HG02852 (cell line): Measurements from ENCODE around the gene RIC8B.

Experiments
- ATAC-seq: cut with Tn5 transposase; IDR thresholded peaks from one replicate; pipeline ENCODE4 v1.9.1; 2021; ENCODE audit warnings: mild to moderate bottlenecking, moderate library complexity; ENCODE audit not compliant: unreplicated experiment

RIC8B gene

DNA sequence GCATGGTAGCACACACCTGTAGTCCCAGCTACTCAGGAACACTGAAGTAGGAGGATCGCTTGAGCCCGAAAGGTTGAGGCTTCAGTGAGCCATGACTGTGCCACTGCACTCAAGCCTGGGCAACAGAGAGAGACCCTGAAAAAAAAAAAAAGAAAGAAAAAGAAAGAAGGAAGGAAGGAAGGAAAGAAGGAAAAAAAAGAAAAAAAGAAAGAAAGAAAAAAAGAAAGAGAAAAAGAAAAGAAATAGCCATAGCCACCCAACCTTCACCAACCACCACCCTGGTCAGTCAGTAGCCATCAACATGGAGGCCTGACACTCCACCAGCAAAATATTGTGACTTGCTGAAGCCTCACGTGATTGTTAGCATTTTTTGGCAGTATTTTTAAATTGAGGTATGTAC lies 159.8 kb downstream of the RIC8B start:
- no peak for ATAC-seq
